ENCODE measurements around the gene CLEC19A.

Gene CLEC19A

DNA sequence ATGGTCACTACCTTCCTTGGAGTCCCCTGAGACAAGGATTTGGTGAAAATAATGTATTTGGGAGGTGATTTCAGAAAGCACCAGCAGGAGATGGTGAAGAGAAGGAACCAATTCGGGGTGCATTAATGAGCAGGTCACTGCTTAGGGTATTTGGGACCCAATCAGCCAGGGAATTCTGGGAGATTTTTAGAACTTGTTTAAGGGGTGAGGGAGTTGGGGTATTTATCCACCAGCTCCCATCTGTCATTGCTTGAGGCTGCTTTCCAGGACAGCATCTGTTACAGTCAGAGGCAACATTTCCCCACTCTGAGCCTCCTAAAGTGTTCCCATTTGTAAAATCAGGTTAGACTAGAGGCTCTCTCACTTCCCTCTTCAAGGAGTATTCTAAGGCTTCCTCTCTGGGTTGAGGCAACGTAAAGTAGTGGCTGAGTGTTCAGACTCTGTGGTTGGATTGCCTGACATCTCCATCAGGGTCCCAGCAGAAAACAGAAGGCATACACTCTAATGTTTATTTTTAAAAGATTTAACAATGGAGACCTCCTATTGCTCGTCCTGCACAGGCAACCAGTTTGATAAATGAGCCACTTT is 60.9 kb downstream of the CLEC19A start:
- TF ChIP-seq TOX (CRISPR knock-in tag; IDR thresholded peaks at IDR 0.05; ENCODE audit: borderline replicate concordance) (no peak), ZNF70 (CRISPR knock-in tag; IDR thresholded peaks at IDR 0.05) (no peak), ZNF565 (CRISPR knock-in tag; conservative IDR thresholded peaks at IDR 0.05; ENCODE audit: low read depth) (no peak), PPARA (CRISPR knock-in tag; IDR thresholded peaks at IDR 0.05; ENCODE audit: borderline replicate concordance) (no peak), SNAI2 (CRISPR knock-in tag; IDR thresholded peaks at IDR 0.05) (no peak), ESRRG (CRISPR knock-in tag; IDR thresholded peaks at IDR 0.05) (no peak), GLIS3 (CRISPR knock-in tag; IDR thresholded peaks at IDR 0.05) (no peak), OSR1 (CRISPR knock-in tag; IDR thresholded peaks at IDR 0.05) (no peak), PATZ1 (CRISPR knock-in tag; IDR thresholded peaks at IDR 0.05; ENCODE audit: borderline replicate concordance) (no peak), ZC3H10 (CRISPR knock-in tag; IDR thresholded peaks at IDR 0.05) (no peak), ZNF8 (CRISPR knock-in tag; IDR thresholded peaks at IDR 0.05) (no peak), TSHZ2 (CRISPR knock-in tag; IDR thresholded peaks at IDR 0.05) (no peak), BACH2 (CRISPR knock-in tag; IDR thresholded peaks at IDR 0.05; ENCODE audit: borderline replicate concordance) (no peak), ISL1 (CRISPR knock-in tag; IDR thresholded peaks at IDR 0.05) (no peak), RARB (CRISPR knock-in tag; IDR thresholded peaks at IDR 0.05) (no peak), TCF4 (CRISPR knock-in tag; IDR thresholded peaks at IDR 0.05; ENCODE audit: borderline replicate concordance) (no peak), ARNTL (CRISPR knock-in tag; IDR thresholded peaks at IDR 0.05; ENCODE audit: borderline replicate concordance, low read depth) (no peak)
- TF ChIP-seq, protein P1, sequence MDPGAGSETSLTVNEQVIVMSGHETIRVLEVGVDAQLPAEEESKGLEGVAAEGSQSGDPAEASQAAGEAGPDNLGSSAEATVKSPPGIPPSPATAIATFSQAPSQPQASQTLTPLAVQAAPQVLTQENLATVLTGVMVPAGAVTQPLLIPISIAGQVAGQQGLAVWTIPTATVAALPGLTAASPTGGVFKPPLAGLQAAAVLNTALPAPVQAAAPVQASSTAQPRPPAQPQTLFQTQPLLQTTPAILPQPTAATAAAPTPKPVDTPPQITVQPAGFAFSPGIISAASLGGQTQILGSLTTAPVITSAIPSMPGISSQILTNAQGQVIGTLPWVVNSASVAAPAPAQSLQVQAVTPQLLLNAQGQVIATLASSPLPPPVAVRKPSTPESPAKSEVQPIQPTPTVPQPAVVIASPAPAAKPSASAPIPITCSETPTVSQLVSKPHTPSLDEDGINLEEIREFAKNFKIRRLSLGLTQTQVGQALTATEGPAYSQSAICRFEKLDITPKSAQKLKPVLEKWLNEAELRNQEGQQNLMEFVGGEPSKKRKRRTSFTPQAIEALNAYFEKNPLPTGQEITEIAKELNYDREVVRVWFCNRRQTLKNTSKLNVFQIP (CRISPR knock-in tag; IDR thresholded peaks at IDR 0.05; ENCODE audit: borderline replicate concordance, low read depth): no peak
- no peak for ATAC-seq

- TF ChIP-seq, protein P2, sequence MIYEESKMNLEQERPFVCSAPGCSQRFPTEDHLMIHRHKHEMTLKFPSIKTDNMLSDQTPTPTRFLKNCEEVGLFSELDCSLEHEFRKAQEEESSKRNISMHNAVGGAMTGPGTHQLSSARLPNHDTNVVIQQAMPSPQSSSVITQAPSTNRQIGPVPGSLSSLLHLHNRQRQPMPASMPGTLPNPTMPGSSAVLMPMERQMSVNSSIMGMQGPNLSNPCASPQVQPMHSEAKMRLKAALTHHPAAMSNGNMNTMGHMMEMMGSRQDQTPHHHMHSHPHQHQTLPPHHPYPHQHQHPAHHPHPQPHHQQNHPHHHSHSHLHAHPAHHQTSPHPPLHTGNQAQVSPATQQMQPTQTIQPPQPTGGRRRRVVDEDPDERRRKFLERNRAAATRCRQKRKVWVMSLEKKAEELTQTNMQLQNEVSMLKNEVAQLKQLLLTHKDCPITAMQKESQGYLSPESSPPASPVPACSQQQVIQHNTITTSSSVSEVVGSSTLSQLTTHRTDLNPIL (CRISPR knock-in tag; IDR thresholded peaks at IDR 0.05; ENCODE audit: low read depth): no peak
- TF ChIP-seq OSR1 (CRISPR knock-in tag; IDR thresholded peaks at IDR 0.05): no peak
- TF ChIP-seq PATZ1 (CRISPR knock-in tag; IDR thresholded peaks at IDR 0.05; ENCODE audit: borderline replicate concordance): no peak
- no peak for TF ChIP-seq CSDC2 (CRISPR knock-in tag; IDR thresholded peaks at IDR 0.05)
- no peak for TF ChIP-seq GLIS3 (CRISPR knock-in tag; IDR thresholded peaks at IDR 0.05)
- TF ChIP-seq ZFP3 (CRISPR knock-in tag; IDR thresholded peaks at IDR 0.05): no peak
- no peak for TF ChIP-seq ZNF8 (CRISPR knock-in tag; IDR thresholded peaks at IDR 0.05)
- no peak for TF ChIP-seq TSHZ2 (CRISPR knock-in tag; IDR thresholded peaks at IDR 0.05)
- TF ChIP-seq ARNTL (CRISPR knock-in tag; IDR thresholded peaks at IDR 0.05; ENCODE audit: borderline replicate concordance, low read depth): no peak
- no peak for TF ChIP-seq BACH2 (CRISPR knock-in tag; IDR thresholded peaks at IDR 0.05; ENCODE audit: borderline replicate concordance)
- no peak for TF ChIP-seq ESRRG (CRISPR knock-in tag; IDR thresholded peaks at IDR 0.05)
- TF ChIP-seq TCF4 (CRISPR knock-in tag; IDR thresholded peaks at IDR 0.05; ENCODE audit: borderline replicate concordance): no peak
- TF ChIP-seq ISL1 (CRISPR knock-in tag; IDR thresholded peaks at IDR 0.05): no peak
- TF ChIP-seq ZNF565 (CRISPR knock-in tag; conservative IDR thresholded peaks at IDR 0.05; ENCODE audit: low read depth): no peak
- TF ChIP-seq, protein P1 (CRISPR knock-in tag; IDR thresholded peaks at IDR 0.05; ENCODE audit: borderline replicate concordance, low read depth): no peak
- ATAC-seq: no peak
These were observed 62.6 kb downstream of the CLEC19A start for GRCh38 chr16:19348125-19348524.

All from SK-N-SH treated with all-trans-retinoic acid at 6 μM for 48 hours (cell line).